OCI-LY3 (cell line): Measurements from ENCODE around the gene ZNF200.
"Not testable (repeated sequence)": the region's sequence is repeated elsewhere in the genome, so short reads cannot be mapped to it uniquely, and the experiment has no call there.

Experiments
- H2AFZ ChIP-seq: fragments of 200-600, 300-600 bp; shearing (Covaris generic); 2 replicates; pipeline ENCODE4 v1.6.0; 2014; ENCODE audit warnings: antibody characterized with exemption, low read depth, low read length
- H3K27ac ChIP-seq: fragments of 200-600, 300-600 bp; sonication (generic); 2 replicates; pipeline ENCODE4 v1.5.1; 2014; ENCODE audit warnings: mild to moderate bottlenecking, low read length, moderate library complexity, mixed read lengths
- H3K27me3 ChIP-seq: fragments of 200-600, 300-600 bp; sonication (generic); 2 replicates; pipeline ENCODE4 v1.6.1; 2014; ENCODE audit warnings: low read depth, low read length, mixed read lengths
- H3K36me3 ChIP-seq: fragments of 200-600, 300-600 bp; sonication (generic); replicated peaks from 2 replicates; pipeline ENCODE3; 2014; ENCODE audit warnings: low read depth, low read length, mixed read lengths
- H3K4me1 ChIP-seq: fragments of 300-600, 200-600 bp; sonication (generic); 2 replicates; pipeline ENCODE4 v1.6.1; 2014; ENCODE audit warnings: low read length, mixed read lengths
- H3K4me2 ChIP-seq: fragments of 200-600, 300-600 bp; sonication (generic); 2 replicates; pipeline ENCODE4 v1.6.1; 2014; ENCODE audit warnings: low read length, mixed read lengths
- H3K4me3 ChIP-seq: fragments of 300-600, 200-600 bp; sonication (generic); 2 replicates; pipeline ENCODE4 v1.5.1; 2014; ENCODE audit warnings: antibody characterized with exemption, mild to moderate bottlenecking, low read length, moderate library complexity
- H3K79me2 ChIP-seq: fragments of 300-600, 200-600 bp; shearing (Covaris generic); 2 replicates; pipeline ENCODE4 v1.6.1; 2014; ENCODE audit warnings: mild to moderate bottlenecking, low read length, mixed read lengths
- H3K9ac ChIP-seq: fragments of 300-600, 200-600 bp; shearing (Covaris generic); 2 replicates; pipeline ENCODE4 v1.6.0; 2014; ENCODE audit warnings: mild to moderate bottlenecking, low read length, moderate library complexity
- H3K9me3 ChIP-seq: fragments of 200-600, 300-600 bp; shearing (Covaris generic); 2 replicates; pipeline ENCODE4 v1.6.1; 2014; ENCODE audit warnings: low read length, mixed read lengths; ENCODE audit not compliant: insufficient read depth
- H4K20me1 ChIP-seq: fragments of 200-600, 300-600 bp; sonication (generic); 2 replicates; pipeline ENCODE4 v1.6.1; 2016; ENCODE audit warnings: low read length, mixed read lengths; ENCODE audit not compliant: insufficient read depth
- EZH2phosphoT487 ChIP-seq: fragments of 200-600 bp; shearing (Covaris generic); IDR thresholded peaks from 2 replicates; pipeline ENCODE4 v1.6.1; 2018; ENCODE audit warnings: antibody characterized with exemption, mixed run types, low read depth
- TF ChIP-seq, protein P1 (sequence below): fragments of 200-600, 300-600 bp; sonication (generic); IDR thresholded peaks from 2 replicates; pipeline ENCODE4 v1.5.1; 2014; ENCODE audit warnings: antibody characterized with exemption, low read length, low read depth

The ZNF200 gene

DNA sequence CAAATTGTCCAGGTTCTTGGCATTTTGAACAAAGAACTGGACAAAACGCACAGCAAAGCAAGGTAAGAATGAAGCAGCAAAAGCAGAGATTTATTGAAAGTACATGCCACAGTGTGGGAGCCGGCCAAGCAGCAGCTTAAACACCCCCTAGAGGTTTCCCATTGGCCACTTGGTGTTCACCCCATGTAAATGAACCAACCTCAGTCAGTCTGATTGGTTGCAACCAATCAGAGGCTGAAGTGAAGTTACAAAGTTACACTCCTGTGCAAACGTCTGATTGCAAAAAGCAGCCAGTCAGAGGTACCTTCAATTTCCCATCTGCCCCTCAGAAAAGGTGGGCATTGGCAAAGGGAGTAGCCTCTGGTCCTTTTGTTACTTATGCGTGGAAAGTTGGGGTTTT is 39.5 kb upstream of the ZNF200 start:
- Histone ChIP-seq H3K4me2 (peak overlapping the region; percentile 4; the same call in 1 of the 2 replicates), H3K9ac (no peak overlapping the region), H3K4me3 (no peak overlapping the region), H3K27ac (no peak overlapping the region), H3K79me2 (no peaks in the 10 kb centered on the region), H4K20me1 (no peaks in the 10 kb centered on the region), H3K4me1 (no peaks in the 10 kb centered on the region), H2AFZ (no peak overlapping the region), H3K36me3 (no peaks in the 10 kb centered on the region), H3K9me3 (no peaks in the 10 kb centered on the region), H3K27me3 (peaks cover 12% of the 10 kb centered on the region)
- TF ChIP-seq, protein P1, sequence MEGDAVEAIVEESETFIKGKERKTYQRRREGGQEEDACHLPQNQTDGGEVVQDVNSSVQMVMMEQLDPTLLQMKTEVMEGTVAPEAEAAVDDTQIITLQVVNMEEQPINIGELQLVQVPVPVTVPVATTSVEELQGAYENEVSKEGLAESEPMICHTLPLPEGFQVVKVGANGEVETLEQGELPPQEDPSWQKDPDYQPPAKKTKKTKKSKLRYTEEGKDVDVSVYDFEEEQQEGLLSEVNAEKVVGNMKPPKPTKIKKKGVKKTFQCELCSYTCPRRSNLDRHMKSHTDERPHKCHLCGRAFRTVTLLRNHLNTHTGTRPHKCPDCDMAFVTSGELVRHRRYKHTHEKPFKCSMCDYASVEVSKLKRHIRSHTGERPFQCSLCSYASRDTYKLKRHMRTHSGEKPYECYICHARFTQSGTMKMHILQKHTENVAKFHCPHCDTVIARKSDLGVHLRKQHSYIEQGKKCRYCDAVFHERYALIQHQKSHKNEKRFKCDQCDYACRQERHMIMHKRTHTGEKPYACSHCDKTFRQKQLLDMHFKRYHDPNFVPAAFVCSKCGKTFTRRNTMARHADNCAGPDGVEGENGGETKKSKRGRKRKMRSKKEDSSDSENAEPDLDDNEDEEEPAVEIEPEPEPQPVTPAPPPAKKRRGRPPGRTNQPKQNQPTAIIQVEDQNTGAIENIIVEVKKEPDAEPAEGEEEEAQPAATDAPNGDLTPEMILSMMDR = no peak
- no peak for TF ChIP-seq EZH2phosphoT487

DNA sequence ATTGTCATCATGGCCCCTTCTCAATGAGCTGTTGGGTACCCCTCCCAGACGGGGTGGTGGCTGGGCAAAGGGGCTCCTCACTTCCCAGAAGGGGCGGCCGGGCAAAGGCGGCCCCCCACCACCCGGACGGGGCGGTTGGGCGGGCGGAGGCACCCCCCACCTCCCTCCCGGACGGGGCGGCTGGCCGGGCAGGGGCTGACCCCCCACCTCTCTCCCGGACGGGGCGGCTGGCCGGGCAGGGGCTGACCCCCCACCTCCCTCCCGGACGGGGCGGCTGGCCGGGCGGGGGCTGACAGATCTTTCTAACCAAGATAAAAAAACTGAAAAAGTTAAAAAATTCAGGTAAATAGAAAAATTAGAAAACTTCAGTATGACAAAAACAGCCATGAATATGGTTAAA is 36.3 kb upstream of the ZNF200 start:
- H4K20me1 ChIP-seq, H3K79me2 ChIP-seq, H3K4me2 ChIP-seq, H3K27ac ChIP-seq, H2AFZ ChIP-seq, H3K27me3 ChIP-seq, H3K36me3 ChIP-seq, H3K9me3 ChIP-seq, H3K4me3 ChIP-seq, H3K9ac ChIP-seq, H3K4me1 ChIP-seq: not testable (repeated sequence)

DNA sequence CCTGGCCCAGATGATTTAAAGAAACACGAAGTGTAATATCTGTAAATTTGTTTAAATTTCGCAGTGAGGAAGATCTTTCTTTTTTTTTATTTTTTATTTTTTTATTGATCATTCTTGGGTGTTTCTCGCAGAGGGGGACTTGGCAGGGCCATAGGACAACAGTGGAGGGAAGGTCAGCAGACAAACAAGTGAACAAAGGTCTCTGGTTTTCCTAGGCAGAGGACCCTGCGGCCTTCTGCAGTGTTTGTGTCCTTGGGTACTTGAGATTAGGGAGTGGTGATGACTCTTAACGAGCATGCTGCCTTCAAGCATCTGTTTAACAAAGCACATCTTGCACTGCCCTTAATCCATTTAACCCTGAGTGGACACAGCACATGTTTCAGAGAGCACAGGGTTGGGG is 35.8 kb upstream of the ZNF200 start:
- H3K4me3 ChIP-seq, H3K9me3 ChIP-seq, H3K27me3 ChIP-seq, H3K27ac ChIP-seq, H3K4me2 ChIP-seq, H2AFZ ChIP-seq, H4K20me1 ChIP-seq, H3K9ac ChIP-seq, H3K4me1 ChIP-seq, H3K79me2 ChIP-seq, H3K36me3 ChIP-seq: not testable (repeated sequence)

DNA sequence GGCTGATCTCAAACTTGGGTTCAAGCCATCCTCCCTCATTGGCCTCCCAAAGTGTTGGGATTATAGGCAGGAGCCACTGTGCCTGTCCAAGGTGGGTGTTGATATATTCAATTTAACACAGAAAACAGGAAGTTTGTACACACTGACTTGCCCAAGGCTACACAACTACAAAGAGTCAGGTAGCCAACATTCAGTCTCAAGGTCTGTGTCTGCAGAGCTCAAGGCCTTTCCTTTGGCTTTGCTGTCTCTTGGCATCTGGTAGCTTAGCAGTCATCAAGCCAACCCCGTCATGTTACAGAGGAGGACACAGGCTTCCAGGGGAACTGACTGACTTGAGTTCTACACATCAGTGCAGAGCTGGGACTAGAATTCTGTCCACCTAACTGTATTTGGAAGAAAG is 33.3 kb upstream of the ZNF200 start:
- Histone ChIP-seq H2AFZ (no peak overlapping the region), H3K36me3 (no peaks in the 10 kb centered on the region), H3K9ac (no peak overlapping the region), H4K20me1 (no peaks in the 10 kb centered on the region), H3K9me3 (no peaks in the 10 kb centered on the region), H3K27ac (no peak overlapping the region), H3K4me1 (peaks cover 4% of the 10 kb centered on the region), H3K4me3 (no peak overlapping the region), H3K27me3 (no peaks in the 10 kb centered on the region), H3K4me2 (no peak overlapping the region), H3K79me2 (0 out of 2 replicates have a peak, but pooled peaks cover 4% of the 10 kb centered on the region)
- TF ChIP-seq, protein P1 = no peak
- no peak for TF ChIP-seq EZH2phosphoT487

DNA sequence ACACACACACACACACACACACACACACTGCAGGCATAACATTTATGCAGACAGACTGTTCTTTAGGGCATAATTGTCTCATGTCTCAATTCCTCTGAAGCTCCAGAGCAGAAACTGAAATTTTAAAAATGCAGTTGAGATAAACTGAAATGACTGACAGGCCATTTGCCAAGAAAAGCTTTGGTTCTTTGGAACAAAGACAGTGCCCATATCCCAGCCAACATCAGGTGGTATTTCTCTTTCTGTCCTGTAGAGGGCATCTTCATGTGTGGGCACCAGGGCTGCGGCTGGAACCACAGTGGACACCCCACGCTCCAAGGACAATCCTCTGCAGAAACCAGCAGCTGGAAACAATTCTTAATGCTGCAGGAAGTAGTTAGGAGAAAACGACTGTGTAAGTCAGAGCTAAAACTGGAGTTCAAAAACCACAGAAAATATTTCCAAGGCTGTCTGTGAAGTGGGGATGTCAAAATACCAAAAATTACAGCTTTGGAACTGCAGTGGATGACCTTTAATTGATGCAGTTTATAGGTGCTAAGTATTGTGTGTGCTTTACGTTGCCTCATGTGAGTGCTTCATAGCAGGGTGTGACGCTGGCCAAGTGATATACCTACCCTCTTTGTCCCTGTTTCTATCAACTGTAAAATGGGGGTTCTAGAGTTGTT is 32.0 kb upstream of the ZNF200 start:
- H3K4me2 ChIP-seq = no peak overlapping the region
- no peak overlapping the region for H3K4me3 ChIP-seq
- H3K79me2 ChIP-seq = 0 out of 2 replicates have a peak, but pooled peaks cover 4% of the 10 kb centered on the region
- no peaks in the 10 kb centered on the region for H3K27me3 ChIP-seq
- H3K9me3 ChIP-seq = no peaks in the 10 kb centered on the region
- H2AFZ ChIP-seq = no peak overlapping the region
- TF ChIP-seq, protein P1 = peak; percentile 56
- no peak for TF ChIP-seq EZH2phosphoT487
- no peaks in the 10 kb centered on the region for H4K20me1 ChIP-seq
- H3K4me1 ChIP-seq = peaks cover 4% of the 10 kb centered on the region
- H3K36me3 ChIP-seq = no peaks in the 10 kb centered on the region
- no peak overlapping the region for H3K9ac ChIP-seq
- no peak overlapping the region for H3K27ac ChIP-seq
